Heart left ventricle (tissue), 13 donors: ENCODE results near the gene NOL9.

Experiments
- POLR2A ChIP-seq, 2 donors: fragments of 450-650 bp; IDR thresholded peaks; one replicate each; pipeline ENCODE4 v1.6.1; 2017; ENCODE audit warnings: antibody characterized with exemption in 2 of 2, mild to moderate bottlenecking in 2 of 2, moderate library complexity in 2 of 2
- TF ChIP-seq, protein P1 (sequence below), 12 donors: fragments of 200-600 bp; sonication (generic) in 4 of 12; IDR thresholded peaks; one replicate each; pipeline versions ENCODE4 v1.5.0 to v1.8.0; 2018 to 2022; ENCODE audit warnings: antibody characterized with exemption in 12 of 12, mild to moderate bottlenecking in 5 of 12
- donor health status: ischemic (EF 13 %, LVEDD 7.1; RV severe dilation, severe dysfunction).
- donor health status: DM: no; HTN: yes; CAD: no.
- donor health status: DM: no; HTN: no; CAD: no.
- donor health status: ischemic (EF 25% LVEDD 6.9; RV normal size, moderate dysfunction).
- donor health status: ischemic (EF 25% LVEDD 5.7; RV mildly dilated, moderate dysfunction).
- donor health status: ischemic (EF 35%, LVEDD 5.7; RV mildly dilated, moderate dysfunction).
- donor health status: nonischemic (EF 11% LVEDD 7.7; RV severe dilation, severe dysfunction).
- donor health status: DM: yes; HTN: yes; CAD: no.
- donor health status: PGD.
- donor health status: ischemic (EF 29% LVEDD 5.4; RV normal size, mild dysfunction).
- donor health status: nonischemic (EF 23%, LVEDD 6.1; RV moderate dilation, normal function).

DNA sequence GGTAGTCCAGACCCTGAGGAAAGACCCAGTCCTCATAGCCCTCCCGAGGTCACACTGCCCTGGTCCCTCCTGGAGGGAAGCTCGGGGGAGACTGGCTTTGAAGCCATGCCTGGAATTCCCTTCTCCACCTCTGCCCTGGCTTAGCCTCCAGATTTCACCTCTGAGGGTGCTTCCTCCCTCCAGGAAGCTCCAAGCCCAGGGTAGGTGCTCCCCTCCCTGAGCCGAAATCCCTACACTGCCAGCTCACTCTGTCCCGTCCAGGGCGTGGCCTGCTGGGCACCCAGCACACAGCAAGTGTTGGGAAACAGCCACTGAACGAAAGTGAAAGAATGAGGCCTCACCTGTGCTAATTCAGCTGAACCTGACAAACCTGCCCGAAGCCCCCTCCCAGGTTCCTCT, 82.3 kb downstream of the NOL9 start:
- TF ChIP-seq, protein P1, sequence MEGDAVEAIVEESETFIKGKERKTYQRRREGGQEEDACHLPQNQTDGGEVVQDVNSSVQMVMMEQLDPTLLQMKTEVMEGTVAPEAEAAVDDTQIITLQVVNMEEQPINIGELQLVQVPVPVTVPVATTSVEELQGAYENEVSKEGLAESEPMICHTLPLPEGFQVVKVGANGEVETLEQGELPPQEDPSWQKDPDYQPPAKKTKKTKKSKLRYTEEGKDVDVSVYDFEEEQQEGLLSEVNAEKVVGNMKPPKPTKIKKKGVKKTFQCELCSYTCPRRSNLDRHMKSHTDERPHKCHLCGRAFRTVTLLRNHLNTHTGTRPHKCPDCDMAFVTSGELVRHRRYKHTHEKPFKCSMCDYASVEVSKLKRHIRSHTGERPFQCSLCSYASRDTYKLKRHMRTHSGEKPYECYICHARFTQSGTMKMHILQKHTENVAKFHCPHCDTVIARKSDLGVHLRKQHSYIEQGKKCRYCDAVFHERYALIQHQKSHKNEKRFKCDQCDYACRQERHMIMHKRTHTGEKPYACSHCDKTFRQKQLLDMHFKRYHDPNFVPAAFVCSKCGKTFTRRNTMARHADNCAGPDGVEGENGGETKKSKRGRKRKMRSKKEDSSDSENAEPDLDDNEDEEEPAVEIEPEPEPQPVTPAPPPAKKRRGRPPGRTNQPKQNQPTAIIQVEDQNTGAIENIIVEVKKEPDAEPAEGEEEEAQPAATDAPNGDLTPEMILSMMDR (IDR thresholded peaks at IDR 0.05) = no peak
- TF ChIP-seq POLR2A (IDR thresholded peaks at IDR 0.05) = no peak
